Activated CD4-positive, alpha-beta T cell treated with anti-CD3 and anti-CD28 coated beads for 1 hour (primary cell): ENCODE data around the gene POTEI.
"Not testable (repeated sequence)": the region's sequence is repeated elsewhere in the genome, so short reads cannot be mapped to it uniquely, and the experiment has no call there.

Experiments
- DNase-seq: peaks from one replicate; pipeline ENCODE4 v3.0.0-alpha.2; 2020

Gene POTEI

DNA sequence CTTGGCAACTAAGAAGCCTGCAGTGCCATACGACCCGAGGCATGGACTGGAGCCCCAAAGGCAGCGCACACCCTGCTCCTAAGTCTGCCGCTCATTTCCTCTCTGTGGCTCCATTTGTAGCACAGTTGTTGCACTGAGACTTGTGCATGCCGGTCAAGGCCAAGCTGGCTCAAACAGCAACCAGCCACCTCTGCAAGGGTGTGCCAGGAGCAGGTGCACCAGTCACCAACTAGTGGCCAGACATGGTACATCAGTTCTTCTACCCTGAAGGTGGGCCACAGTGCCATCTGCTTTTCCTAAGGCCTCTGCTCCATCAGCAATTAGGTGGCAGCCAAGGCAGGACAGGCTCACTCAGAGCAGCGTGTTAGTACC lies 54.4 kb downstream of the POTEI start:
- DNase-seq: not testable (repeated sequence)

GRCh38 chr2:130453955-130454711 lies 55.0 kb downstream of the POTEI start:
- not testable (repeated sequence) for DNase-seq

GRCh38 chr2:130452897-130453296 lies 56.2 kb downstream of the POTEI start:
- not testable (repeated sequence) for DNase-seq

DNA sequence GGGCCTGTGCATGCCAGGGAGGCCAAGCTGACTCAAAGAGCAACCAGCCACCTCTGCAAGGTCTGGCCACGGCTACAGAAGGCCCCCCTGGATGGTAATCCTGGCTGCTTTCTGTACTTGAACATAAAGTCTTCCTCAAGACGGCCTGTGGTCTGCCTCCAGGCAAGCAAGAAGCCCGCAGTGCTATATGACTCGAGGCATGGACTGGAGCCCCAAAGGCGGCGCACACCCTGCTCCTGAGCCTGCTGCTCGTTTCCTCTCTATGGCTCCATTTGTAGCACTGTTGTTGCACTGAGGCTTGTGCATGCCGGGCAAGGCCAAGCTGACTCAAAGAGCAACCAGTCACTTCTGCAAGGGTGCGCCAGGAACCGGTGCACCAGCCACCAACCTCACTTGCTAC lies 57.3 kb downstream of the POTEI start:
- not testable (repeated sequence) for DNase-seq

DNA sequence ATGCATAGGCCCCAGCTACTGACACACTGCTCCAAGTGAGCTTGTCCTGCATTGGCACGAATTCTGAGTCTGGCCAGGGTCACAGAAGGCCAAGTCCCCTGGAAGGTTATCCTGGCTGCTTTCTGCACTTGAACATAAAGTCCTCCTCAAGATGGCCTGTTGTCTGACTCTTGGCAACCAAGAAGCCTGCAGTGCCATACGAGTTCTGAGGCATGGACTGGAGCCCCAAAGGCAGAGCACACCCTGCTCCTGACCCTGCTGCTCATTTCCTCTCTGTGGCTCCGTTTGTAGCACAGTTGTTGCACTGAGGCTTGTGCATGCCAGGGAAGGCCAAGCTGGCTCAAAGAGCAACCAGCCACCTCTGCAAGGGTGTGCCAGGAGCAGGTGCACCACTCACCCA lies 57.9 kb downstream of the POTEI start:
- not testable (repeated sequence) for DNase-seq

GRCh38 chr2:130450366-130450765 lies 58.8 kb downstream of the POTEI start:
- DNase-seq: not testable (repeated sequence)

GRCh38 chr2:130427631-130428030 lies 81.5 kb downstream of the POTEI start:
- DNase-seq: peak; percentile 7

DNA sequence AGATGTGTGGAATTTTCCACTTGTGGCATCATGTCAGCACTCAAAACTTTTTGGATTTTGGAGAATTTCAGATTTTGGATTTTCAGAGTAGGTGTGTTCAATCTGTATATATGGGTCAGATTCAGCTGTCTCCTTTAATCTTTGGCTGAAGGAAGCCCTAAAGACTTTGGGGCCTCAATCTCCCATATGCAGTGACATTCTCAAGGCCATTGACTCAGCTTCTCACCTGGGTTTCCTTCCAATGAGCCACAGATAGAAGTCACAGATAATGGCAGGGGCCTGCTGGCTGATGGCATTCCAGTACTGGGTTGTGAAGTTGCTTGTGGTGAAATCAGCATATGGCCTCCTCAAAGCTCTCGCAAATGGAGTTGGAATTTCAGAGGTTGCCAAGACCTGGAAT lies 90.3 kb downstream of the POTEI start:
- DNase-seq: not testable (repeated sequence)

DNA sequence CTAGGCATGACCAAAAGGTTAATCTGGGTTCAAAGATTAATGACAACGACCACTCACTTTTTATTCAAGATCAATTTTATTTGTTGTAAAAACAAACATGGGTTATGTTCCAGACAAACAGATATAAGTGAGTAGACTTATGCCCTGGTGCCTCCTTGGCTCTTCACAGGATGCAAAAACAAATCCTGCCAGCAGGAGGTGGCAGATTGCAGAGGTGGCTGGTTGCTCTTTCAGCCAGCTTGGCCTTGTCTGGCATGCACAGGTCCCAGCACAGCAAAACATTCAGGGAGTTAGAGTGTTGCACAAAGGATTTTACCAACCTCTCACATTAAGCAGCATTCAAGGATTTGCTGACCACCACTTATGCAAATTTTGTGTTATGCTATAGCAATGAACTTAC lies 92.4 kb downstream of the POTEI start:
- DNase-seq: not testable (repeated sequence)
